GM12878 (cell line): ENCODE results near the gene ADAMTS17. TPM values are rescaled to one million over a fixed set of nuclear protein-coding genes. Genes with fewer than 3 reads are reported as not detected.

Experiments
- ATAC-seq: fragments of 200-7000 bp; cut with Tn5 transposase; 3 replicates; pipeline ENCODE4 v1.9.1; 2020; ENCODE audit warnings: mild to moderate bottlenecking, moderate library complexity
- BruUV-seq: library from RNA; stranded (reverse); fragments of 400-500 nt; replicated peaks from 2 replicates; lab custom pipeline; 2021; lab: Mats Ljungman, UMichigan
- CTCF ChIA-PET: fragments of 300-600 bp; sonication (Branson Sonifier 250); formaldehyde crosslinking; extraction: SDS; loops from one replicate; lab custom pipeline; 2021; ENCODE audit warnings: inconsistent platforms; lab: Yijun Ruan, JAX
- POLR2A ChIA-PET: fragments of 350-600 bp; formaldehyde crosslinking; extraction: SDS; loops from one replicate; lab custom pipeline; 2021; ENCODE audit warnings: inconsistent platforms; lab: Charles Lee
- RAD21 ChIA-PET: fragments of 300-600 bp; sonication (Branson Sonifier 250); formaldehyde crosslinking; loops from one replicate; lab custom pipeline; 2023; ENCODE audit warnings: antibody characterized with exemption; ENCODE audit not compliant: unreplicated experiment; lab: Charles Lee
- SMC1A ChIA-PET: fragments of 300-600 bp; sonication (Branson Sonifier 250); formaldehyde crosslinking; loops from one replicate; lab custom pipeline; 2023; ENCODE audit not compliant: unreplicated experiment, uncharacterized antibody; lab: Charles Lee
- DNase-seq: peaks from one replicate; pipeline ENCODE4 v3.0.0-alpha.2; 2011; ENCODE audit warnings: low read depth, low spot score
- FAIRE-seq: peaks from 3 replicates; lab custom pipeline; 2011; peaks lifted over from hg19 to GRCh38; lab: Jason Lieb, UNC
- H2AFZ ChIP-seq: 2 replicates; pipeline ENCODE4 v1.6.0; 2011; ENCODE audit warnings: low read depth, low read length, control low read depth; ENCODE audit not compliant: control insufficient read depth
- H3K27ac ChIP-seq: 2 replicates; pipeline ENCODE4 v1.5.1; 2011; ENCODE audit warnings: control low read depth; ENCODE audit not compliant: control insufficient read depth, insufficient read depth
- H3K27me3 ChIP-seq, 2 experiments: replicated peaks in 1 of 2; 2 replicates each; pipeline versions ENCODE4 v1.6.0 to v1.6.1; 2011; ENCODE audit warnings: low read length in 1 of 2; ENCODE audit not compliant: control insufficient read depth in 2 of 2, insufficient read depth in 2 of 2
- H3K36me3 ChIP-seq, 2 experiments: 2 replicates each; pipeline ENCODE4 v1.5.1; 2011; ENCODE audit warnings: low read length in 1 of 2; ENCODE audit not compliant: control insufficient read depth in 2 of 2, insufficient read depth in 2 of 2
- H3K4me1 ChIP-seq: 2 replicates; pipeline ENCODE4 v1.6.1; 2011; ENCODE audit warnings: mild to moderate bottlenecking, low read length, moderate library complexity, mixed read lengths; ENCODE audit not compliant: control insufficient read depth, insufficient read depth
- H3K4me2 ChIP-seq: 2 replicates; pipeline ENCODE4 v1.6.0; 2011; ENCODE audit warnings: control low read depth; ENCODE audit not compliant: control insufficient read depth, insufficient read depth
- H3K4me3 ChIP-seq: fragments of 200-600 bp; sonication (generic); 2 replicates; pipeline ENCODE4 v1.5.1; 2016
- H3K79me2 ChIP-seq: 2 replicates; pipeline ENCODE4 v1.6.0; 2011; ENCODE audit warnings: low read length; ENCODE audit not compliant: control insufficient read depth, insufficient read depth
- H3K9ac ChIP-seq: 2 replicates; pipeline ENCODE4 v1.8.0; 2011; ENCODE audit warnings: low read length, control low read depth, mixed read lengths; ENCODE audit not compliant: control insufficient read depth, insufficient read depth
- H3K9me3 ChIP-seq: replicated peaks from 3 replicates; pipeline ENCODE4 v1.5.1; 2011; ENCODE audit warnings: mild to moderate bottlenecking, low read length; ENCODE audit not compliant: control insufficient read depth, insufficient read depth
- H4K20me1 ChIP-seq: 2 replicates; pipeline ENCODE4 v1.6.0; 2011; ENCODE audit not compliant: control insufficient read depth, insufficient read depth
- ASH2L ChIP-seq: fragments of 300-600, 200-600 bp; sonication (generic); IDR thresholded peaks from 2 replicates; pipeline ENCODE4 v1.6.1; 2017; ENCODE audit warnings: low read depth, mild to moderate bottlenecking, borderline replicate concordance
- BACH1 ChIP-seq: fragments of 450-650 bp; IDR thresholded peaks from 2 replicates; pipeline ENCODE4 v1.6.1; 2017; ENCODE audit warnings: mild to moderate bottlenecking, borderline replicate concordance
- CBX3 ChIP-seq: fragments of 200-600 bp; sonication (generic); IDR thresholded peaks from 2 replicates; pipeline ENCODE4 v1.6.1; 2016; ENCODE audit warnings: low read depth, borderline replicate concordance
- CREB1 ChIP-seq: IDR thresholded peaks from 2 replicates; pipeline ENCODE4 v1.6.1; 2012; ENCODE audit warnings: low read depth, mild to moderate bottlenecking, inconsistent platforms
- ETV6 ChIP-seq, 2 experiments: fragments of 450-650 bp in 1 of 2; IDR thresholded peaks in 1 of 2; conservative IDR thresholded peaks in 1 of 2; 2 replicates each; pipeline ENCODE4 v1.6.1; 2014; ENCODE audit warnings: antibody characterized with exemption in 1 of 2, borderline replicate concordance in 1 of 2, low read depth in 1 of 2, mild to moderate bottlenecking in 1 of 2, moderate library complexity in 1 of 2
- GABPA ChIP-seq: IDR thresholded peaks from 2 replicates; pipeline ENCODE4 v1.6.1; 2014; ENCODE audit warnings: antibody characterized with exemption, low read depth, mild to moderate bottlenecking, inconsistent platforms
- GATAD2B ChIP-seq: fragments of 450-650 bp; conservative IDR thresholded peaks from 2 replicates; pipeline ENCODE4 v1.6.1; 2017; ENCODE audit warnings: low read depth, mild to moderate bottlenecking, moderate library complexity
- JUND ChIP-seq: IDR thresholded peaks from 2 replicates; pipeline ENCODE4 v1.6.1; 2012; ENCODE audit warnings: low read depth, mild to moderate bottlenecking, low read length, improper control_type of control experiment, moderate library complexity
- KLF5 ChIP-seq: fragments of 450-650 bp; IDR thresholded peaks from 2 replicates; pipeline ENCODE4 v1.6.1; 2014; ENCODE audit warnings: mild to moderate bottlenecking; ENCODE audit not compliant: partially characterized antibody
- SREBF1 ChIP-seq: IDR thresholded peaks from 2 replicates; pipeline ENCODE4 v1.6.1; 2012; ENCODE audit warnings: mild to moderate bottlenecking, low read length
- SUPT20H ChIP-seq: IDR thresholded peaks from 2 replicates; pipeline ENCODE4 v1.6.1; 2011; ENCODE audit warnings: low read depth, mild to moderate bottlenecking, low read length, moderate library complexity, borderline replicate concordance; ENCODE audit not compliant: control insufficient read depth
- YBX1 ChIP-seq: fragments of 450-650 bp; IDR thresholded peaks from 2 replicates; pipeline ENCODE4 v1.6.1; 2016; ENCODE audit warnings: antibody characterized with exemption
- WGBS: methylation state at CpG from one replicate; pipeline ENCODE4 v1.1.6; 2016; ENCODE audit warnings: low lambda C conversion rate; ENCODE audit not compliant: insufficient replicate concordance, insufficient coverage; ENCODE audit errors: missing lambda C conversion rate; 5-methylcytosine and 5-hydroxymethylcytosine counted together
- in situ Hi-C: fragments of 300-500 bp; cut with MboI; formaldehyde crosslinking; loops from 9 replicates; pipeline ENCODE4 v1.14.3; 2018; ENCODE audit warnings: mixed read lengths
- intact Hi-C: fragments of 100-400 bp; cut with micrococcal nuclease; formaldehyde crosslinking; loops from one replicate; pipeline ENCODE4 v1.14.2; 2022; ENCODE audit not compliant: unreplicated experiment
- polyA plus RNA-seq, 11 experiments: library from polyadenylated mRNA; depleted of rRNA in 4 of 11; unstranded in 6 of 11; stranded (reverse) in 5 of 11; fragments of >200 nt; fragmentation: Nextera tagmentation in 4 of 11; fragmentation: Illumina TruSeq in 1 of 11; extraction: Ambion mirVana in 4 of 11; extraction: Trizol in 1 of 11; gene quantifications; 1 replicate in 1 of 11; 2 replicates in 10 of 11; pipeline versions ENCODE4 v1.2.1 to v1.2.3, GENCODE V29; 2011 to 2016; ENCODE audit warnings: inconsistent platforms in 2 of 11, missing spikeins in 2 of 11, low read depth in 1 of 11
- total RNA-seq, 4 experiments: library from RNA; depleted of rRNA in 3 of 4; stranded (reverse); fragments of >200 nt in 3 of 4; fragmentation: Illumina TruSeq in 1 of 4; extraction: Trizol in 1 of 4; gene quantifications; 2 replicates each; pipeline versions ENCODE4 v1.2.1 to v1.2.3, GENCODE V29; 2013 to 2021
- TF ChIP-seq, protein P1 (sequence below): fragments of 450-650 bp; IDR thresholded peaks from 2 replicates; pipeline ENCODE4 v1.6.1; 2017; ENCODE audit warnings: antibody characterized with exemption, mild to moderate bottlenecking, moderate library complexity
- TF ChIP-seq, protein P2 (sequence below): fragments of 450-650 bp; IDR thresholded peaks from 2 replicates; pipeline ENCODE4 v1.6.1; 2017; ENCODE audit warnings: low read depth, mild to moderate bottlenecking, moderate library complexity
- TF ChIP-seq, protein P3 (sequence below): fragments of 450-650 bp; IDR thresholded peaks from 2 replicates; pipeline ENCODE4 v1.6.1; 2018; ENCODE audit warnings: borderline replicate concordance, mild to moderate bottlenecking; ENCODE audit not compliant: partially characterized antibody

Gene ADAMTS17
- total and polyA plus RNA-seq, 10 of the 15 experiments (the other 5 are each of a cell fraction or from before 2014, with no cell fraction given): 0.04 to 0.50 (median 0.10) TPM; not detected in 4

DNA sequence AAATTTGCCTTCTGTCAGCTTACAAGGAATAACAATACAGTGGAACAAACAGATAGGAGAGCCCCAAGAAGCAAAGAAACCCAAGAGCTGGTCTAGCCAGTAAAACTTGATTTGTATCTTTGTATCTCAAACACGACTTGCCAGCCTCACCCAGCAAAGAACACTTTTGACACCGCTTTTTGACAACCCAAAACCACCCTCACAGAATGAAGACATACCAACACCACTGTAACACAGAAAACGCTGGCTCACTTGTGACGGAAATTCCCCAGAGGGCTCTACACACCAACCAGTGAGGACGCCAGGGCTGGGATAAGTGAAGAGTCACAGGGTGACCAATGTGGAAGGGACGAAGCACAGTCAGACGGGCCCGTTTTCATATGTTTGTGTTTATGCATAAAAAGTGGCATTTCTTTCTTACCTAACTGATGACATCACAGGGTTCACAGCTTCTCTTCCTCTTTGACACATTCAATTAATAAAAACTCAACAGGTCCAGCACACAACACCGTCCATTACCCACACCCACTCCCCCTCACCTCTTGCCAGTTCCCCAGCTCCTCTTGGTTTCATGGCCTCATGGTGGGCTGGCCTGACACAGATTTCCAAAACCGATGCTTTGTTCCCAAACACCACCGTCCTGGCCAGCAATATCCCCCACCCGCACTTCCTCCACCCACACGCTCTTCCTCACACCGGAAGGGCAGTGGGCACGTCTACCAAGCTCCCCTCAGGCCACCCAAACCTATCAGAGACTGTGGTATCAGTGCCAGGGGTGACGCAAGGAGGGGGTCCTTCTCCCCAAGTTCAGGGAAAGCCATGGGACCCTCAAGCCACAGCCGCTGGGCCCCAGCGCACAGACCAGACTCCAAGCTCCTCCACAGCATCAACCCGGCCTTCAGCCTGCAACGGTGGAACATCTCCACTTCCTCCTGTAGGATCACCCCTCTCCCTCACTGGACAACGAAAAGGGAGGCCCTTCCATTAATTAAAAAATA is 94.2 kb downstream of the ADAMTS17 start:
- no peak overlapping the region for H3K27ac ChIP-seq
- 35% methylated on average over 21 of the region's 21 CpGs for WGBS
- intact Hi-C loops: no loop called here

More for the DNA sequence above, 94.2 kb downstream of the ADAMTS17 start:
- no peak for FAIRE-seq
- TF ChIP-seq SUPT20H (no peak), SREBF1 (no peak), GABPA (no peak), KLF5 (no peak), CBX3 (no peak), JUND (no peak), BACH1 (no peak), ASH2L (no peak), GATAD2B (no peak), YBX1 (no peak), CREB1 (no peak), ETV6 (conservative IDR thresholded peaks at IDR 0.05 in 1 of 2, IDR thresholded peaks at IDR 0.05 in 1 of 2; ENCODE audit: borderline replicate concordance in 1 of 2, low read depth in 1 of 2) (no peak)
- TF ChIP-seq, protein P1, sequence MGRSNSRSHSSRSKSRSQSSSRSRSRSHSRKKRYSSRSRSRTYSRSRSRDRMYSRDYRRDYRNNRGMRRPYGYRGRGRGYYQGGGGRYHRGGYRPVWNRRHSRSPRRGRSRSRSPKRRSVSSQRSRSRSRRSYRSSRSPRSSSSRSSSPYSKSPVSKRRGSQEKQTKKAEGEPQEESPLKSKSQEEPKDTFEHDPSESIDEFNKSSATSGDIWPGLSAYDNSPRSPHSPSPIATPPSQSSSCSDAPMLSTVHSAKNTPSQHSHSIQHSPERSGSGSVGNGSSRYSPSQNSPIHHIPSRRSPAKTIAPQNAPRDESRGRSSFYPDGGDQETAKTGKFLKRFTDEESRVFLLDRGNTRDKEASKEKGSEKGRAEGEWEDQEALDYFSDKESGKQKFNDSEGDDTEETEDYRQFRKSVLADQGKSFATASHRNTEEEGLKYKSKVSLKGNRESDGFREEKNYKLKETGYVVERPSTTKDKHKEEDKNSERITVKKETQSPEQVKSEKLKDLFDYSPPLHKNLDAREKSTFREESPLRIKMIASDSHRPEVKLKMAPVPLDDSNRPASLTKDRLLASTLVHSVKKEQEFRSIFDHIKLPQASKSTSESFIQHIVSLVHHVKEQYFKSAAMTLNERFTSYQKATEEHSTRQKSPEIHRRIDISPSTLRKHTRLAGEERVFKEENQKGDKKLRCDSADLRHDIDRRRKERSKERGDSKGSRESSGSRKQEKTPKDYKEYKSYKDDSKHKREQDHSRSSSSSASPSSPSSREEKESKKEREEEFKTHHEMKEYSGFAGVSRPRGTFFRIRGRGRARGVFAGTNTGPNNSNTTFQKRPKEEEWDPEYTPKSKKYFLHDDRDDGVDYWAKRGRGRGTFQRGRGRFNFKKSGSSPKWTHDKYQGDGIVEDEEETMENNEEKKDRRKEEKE: no peak
- TF ChIP-seq, protein P2, sequence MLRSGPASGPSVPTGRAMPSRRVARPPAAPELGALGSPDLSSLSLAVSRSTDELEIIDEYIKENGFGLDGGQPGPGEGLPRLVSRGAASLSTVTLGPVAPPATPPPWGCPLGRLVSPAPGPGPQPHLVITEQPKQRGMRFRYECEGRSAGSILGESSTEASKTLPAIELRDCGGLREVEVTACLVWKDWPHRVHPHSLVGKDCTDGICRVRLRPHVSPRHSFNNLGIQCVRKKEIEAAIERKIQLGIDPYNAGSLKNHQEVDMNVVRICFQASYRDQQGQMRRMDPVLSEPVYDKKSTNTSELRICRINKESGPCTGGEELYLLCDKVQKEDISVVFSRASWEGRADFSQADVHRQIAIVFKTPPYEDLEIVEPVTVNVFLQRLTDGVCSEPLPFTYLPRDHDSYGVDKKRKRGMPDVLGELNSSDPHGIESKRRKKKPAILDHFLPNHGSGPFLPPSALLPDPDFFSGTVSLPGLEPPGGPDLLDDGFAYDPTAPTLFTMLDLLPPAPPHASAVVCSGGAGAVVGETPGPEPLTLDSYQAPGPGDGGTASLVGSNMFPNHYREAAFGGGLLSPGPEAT: no peak
- TF ChIP-seq, protein P3, sequence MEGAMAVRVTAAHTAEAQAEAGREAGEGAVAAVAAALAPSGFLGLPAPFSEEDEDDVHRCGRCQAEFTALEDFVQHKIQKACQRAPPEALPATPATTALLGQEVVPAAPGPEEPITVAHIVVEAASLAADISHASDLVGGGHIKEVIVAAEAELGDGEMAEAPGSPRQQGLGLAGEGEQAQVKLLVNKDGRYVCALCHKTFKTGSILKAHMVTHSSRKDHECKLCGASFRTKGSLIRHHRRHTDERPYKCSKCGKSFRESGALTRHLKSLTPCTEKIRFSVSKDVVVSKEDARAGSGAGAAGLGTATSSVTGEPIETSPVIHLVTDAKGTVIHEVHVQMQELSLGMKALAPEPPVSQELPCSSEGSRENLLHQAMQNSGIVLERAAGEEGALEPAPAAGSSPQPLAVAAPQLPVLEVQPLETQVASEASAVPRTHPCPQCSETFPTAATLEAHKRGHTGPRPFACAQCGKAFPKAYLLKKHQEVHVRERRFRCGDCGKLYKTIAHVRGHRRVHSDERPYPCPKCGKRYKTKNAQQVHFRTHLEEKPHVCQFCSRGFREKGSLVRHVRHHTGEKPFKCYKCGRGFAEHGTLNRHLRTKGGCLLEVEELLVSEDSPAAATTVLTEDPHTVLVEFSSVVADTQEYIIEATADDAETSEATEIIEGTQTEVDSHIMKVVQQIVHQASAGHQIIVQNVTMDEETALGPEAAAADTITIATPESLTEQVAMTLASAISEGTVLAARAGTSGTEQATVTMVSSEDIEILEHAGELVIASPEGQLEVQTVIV: no peak
- TF ChIP-seq, all 136 proteins: peak for 0
- Histone ChIP-seq H3K79me2 (no peaks in the 10 kb centered on the region), H4K20me1 (no peaks in the 10 kb centered on the region), H3K4me3 (no peak overlapping the region), H3K36me3 (no peaks in the 10 kb centered on the region), H3K9me3 (no peaks in the 10 kb centered on the region; the same call in 1 of the 3 replicates), H3K4me1 (no peaks in the 10 kb centered on the region), H3K4me2 (no peak overlapping the region), H3K9ac (no peak overlapping the region), H2AFZ (no peak overlapping the region), H3K27me3 (no peaks in the 10 kb centered on the region)
- in situ Hi-C loops: no loop called here
- ChIA-PET SMC1A (no interaction called here), CTCF (no interaction called here), POLR2A (no interaction called here), RAD21 (no interaction called here)
- ATAC-seq (no peak), DNase-seq (no peak)
- BruUV-seq: no TSS peak
